ENCODE results near the gene MORN1. TPM values are rescaled to one million over a fixed set of nuclear protein-coding genes. Genes with fewer than 3 reads are reported as not detected.
A peak's percentile ranks its signal among the peaks of the same experiment; 100 is the strongest.
"Not testable (repeated sequence)": the region's sequence is repeated elsewhere in the genome, so short reads cannot be mapped to it uniquely, and the experiment has no call there.

The MORN1 gene
- polyA plus RNA-seq (2011; rRNA removed) (3.7 and 4.3 TPM in 2 replicates), polyA minus RNA-seq (2011; rRNA and poly(A)+ RNA removed) (5.5 and 10.5 TPM in 2 replicates)

DNA sequence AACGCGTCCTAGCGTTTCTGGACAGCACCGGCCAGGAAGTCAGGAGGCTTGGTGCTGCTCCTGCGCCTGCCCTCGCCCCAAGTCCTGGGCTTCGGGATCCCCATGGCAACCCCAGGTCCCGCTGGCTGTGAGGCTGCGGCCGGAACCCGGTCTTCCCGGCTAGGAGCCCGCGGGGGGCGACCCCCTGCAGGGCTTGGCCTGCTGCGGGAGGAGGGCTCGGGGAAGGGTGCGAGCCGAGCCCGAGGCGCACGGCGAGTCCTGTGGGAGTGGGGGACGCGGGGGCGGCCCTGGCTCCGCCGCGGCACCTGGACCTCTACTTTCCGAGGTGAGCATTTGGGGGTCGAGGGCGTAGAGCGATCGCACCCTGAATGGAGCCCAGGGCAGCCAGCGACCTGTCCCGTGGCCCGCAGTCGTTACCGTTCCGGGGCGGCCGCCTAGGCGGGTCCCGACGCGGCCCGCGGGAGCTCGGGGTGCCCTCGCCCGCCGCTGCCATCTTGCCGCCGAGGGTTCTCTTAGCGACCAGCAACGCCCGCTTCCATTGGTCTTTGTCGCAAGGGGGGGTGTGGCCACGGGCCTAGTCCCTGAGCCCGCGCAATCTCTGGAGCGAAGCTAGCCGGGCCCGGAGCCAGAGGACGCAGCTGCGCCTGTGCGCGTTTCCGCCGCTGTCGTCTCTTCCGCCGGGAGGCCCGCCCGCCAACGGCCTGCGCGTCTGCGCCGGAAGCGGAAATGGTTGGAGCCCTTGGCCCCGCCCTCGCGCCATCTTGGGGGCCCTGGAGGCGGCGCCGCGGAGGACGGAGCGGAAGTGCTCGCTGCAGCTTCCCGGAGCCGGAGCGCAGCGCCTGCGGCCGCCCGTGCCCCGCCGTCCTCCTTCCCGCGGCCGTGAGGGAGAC is at the start of gene MORN1, which contains the start of gene RER1:
MORN1 (minus strand) TSS at position 514 of the 890 bp plus-strand sequence; CDS start at position 493, 21 bp downstream.
RER1 (plus strand) TSS at position 801 of the 890 bp plus-strand sequence. CDS start 3,950 bp downstream, outside the sequence.
- ChIA-PET POLR2A (interaction anchor here (0.9 kb wide), 2 partner anchors 163 to 196 kb away, joined by 3 to 4 read pairs; partner anchors contain the start of genes FAAP20 and SKI), CTCF (interaction anchor here (0.5 to 3.3 kb wide), 6 partner anchors 10 to 671 kb away, joined by 3 to 28 read pairs (median 4); partner anchors contain the start of gene FAAP20)
- Histone ChIP-seq H3K4me3 (ENCODE audit: low read depth, low read length) (peak within 1 kb of the TSS; percentile 85), H3K27me3 (ENCODE audit: control insufficient read depth, insufficient read depth, low read length) (no peaks in the 10 kb centered on the region), H3K36me3 (ENCODE audit: control insufficient read depth, insufficient read depth, low read length) (peaks cover 16% of the 10 kb centered on the region)
- TF ChIP-seq, protein P1, sequence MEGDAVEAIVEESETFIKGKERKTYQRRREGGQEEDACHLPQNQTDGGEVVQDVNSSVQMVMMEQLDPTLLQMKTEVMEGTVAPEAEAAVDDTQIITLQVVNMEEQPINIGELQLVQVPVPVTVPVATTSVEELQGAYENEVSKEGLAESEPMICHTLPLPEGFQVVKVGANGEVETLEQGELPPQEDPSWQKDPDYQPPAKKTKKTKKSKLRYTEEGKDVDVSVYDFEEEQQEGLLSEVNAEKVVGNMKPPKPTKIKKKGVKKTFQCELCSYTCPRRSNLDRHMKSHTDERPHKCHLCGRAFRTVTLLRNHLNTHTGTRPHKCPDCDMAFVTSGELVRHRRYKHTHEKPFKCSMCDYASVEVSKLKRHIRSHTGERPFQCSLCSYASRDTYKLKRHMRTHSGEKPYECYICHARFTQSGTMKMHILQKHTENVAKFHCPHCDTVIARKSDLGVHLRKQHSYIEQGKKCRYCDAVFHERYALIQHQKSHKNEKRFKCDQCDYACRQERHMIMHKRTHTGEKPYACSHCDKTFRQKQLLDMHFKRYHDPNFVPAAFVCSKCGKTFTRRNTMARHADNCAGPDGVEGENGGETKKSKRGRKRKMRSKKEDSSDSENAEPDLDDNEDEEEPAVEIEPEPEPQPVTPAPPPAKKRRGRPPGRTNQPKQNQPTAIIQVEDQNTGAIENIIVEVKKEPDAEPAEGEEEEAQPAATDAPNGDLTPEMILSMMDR (IDR thresholded peaks at IDR 0.05; ENCODE audit: insufficient read depth, low read depth, low read length) = no peak
- peak; percentile 90 for DNase-seq (ENCODE audit: low read depth)

DNA sequence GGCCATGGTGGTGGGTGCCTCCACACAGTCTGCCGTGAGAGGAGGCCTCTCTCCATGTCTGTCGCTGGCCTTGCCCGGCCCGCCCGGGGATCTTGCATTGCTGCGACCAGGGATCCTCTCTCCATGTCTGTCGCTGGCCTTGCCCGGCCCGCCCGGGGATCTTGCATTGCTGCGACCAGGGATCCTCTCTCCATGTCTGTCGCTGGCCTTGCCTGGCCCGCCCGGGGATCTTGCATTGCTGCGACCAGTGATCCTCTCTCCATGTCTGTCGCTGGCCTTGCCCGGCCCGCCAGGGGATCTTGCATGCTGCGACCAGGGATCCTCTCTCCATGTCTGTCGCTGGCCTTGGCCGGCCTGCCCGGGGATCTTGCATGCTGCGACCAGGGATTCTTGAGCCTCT is 49.0 kb upstream of the MORN1 start:
- CTCF ChIA-PET; H3K4me3 ChIP-seq (ENCODE audit: low read depth, low read length); H3K36me3 ChIP-seq (ENCODE audit: control insufficient read depth, insufficient read depth, low read length); DNase-seq (ENCODE audit: low read depth): not testable (repeated sequence)
- H3K27me3 ChIP-seq (ENCODE audit: control insufficient read depth, insufficient read depth, low read length) = peaks cover 16% of the 10 kb centered on the region
- POLR2A ChIA-PET = interaction anchor here (0.5 kb wide), 1 partner anchor 16 kb away, joined by 3 read pairs; no protein-coding TSS in a partner anchor

DNA sequence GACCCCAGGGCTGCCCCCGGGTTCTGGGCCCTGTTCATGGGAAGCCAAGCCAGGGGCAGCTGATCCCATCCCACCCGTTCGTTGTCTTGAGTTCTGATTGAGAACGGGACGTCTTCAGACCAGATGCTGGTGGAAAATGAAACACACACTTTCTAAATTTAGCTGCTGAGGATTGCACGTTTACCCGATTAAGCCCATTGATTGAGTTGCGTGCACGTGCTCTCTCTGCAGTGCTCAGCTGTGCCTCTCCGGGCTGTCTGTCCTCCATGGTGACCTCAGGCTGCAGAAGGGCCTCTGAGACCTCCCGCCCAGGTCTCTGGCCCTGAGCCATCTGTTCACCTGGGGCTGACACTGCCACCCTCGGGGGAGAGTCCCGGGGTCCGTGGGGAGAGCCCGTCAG is 48.0 kb upstream of the MORN1 start:
- Histone ChIP-seq H3K27me3 (ENCODE audit: control insufficient read depth, insufficient read depth, low read length) (peaks cover 13% of the 10 kb centered on the region), H3K36me3 (ENCODE audit: control insufficient read depth, insufficient read depth, low read length) (no peaks in the 10 kb centered on the region), H3K4me3 (ENCODE audit: low read depth, low read length) (no peak overlapping the region)
- ChIA-PET CTCF (no interaction called here), POLR2A (no interaction called here)
- TF ChIP-seq, protein P1 (IDR thresholded peaks at IDR 0.05; ENCODE audit: insufficient read depth, low read depth, low read length) = no peak
- no peak for DNase-seq (ENCODE audit: low read depth)

DNA sequence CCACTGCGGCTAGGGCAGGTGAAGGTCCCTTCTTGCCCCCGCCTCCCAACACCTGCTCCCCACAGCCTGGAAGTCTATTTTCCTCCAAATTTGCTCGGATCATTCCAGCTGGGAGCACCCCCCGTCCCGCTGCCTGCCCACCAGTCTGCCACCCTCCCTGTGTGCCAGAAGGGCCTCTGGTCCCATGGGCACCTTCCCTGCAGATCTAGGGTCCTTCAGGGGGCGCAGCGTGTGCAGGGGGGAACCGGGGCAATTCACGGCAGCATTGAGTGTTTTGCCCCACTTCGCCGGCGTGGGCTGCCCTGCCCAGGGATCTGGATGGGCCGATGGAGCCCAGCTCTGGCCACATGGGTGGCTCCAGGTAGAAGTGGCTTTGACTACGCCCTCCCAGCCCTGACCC is 47.3 kb upstream of the MORN1 start:
- POLR2A ChIA-PET = no interaction called here
- DNase-seq (ENCODE audit: low read depth) = no peak
- Histone ChIP-seq H3K4me3 (ENCODE audit: low read depth, low read length) (no peak overlapping the region), H3K27me3 (ENCODE audit: control insufficient read depth, insufficient read depth, low read length) (peaks cover 11% of the 10 kb centered on the region), H3K36me3 (ENCODE audit: control insufficient read depth, insufficient read depth, low read length) (no peaks in the 10 kb centered on the region)
- TF ChIP-seq, protein P1 (IDR thresholded peaks at IDR 0.05; ENCODE audit: insufficient read depth, low read depth, low read length) = no peak
- CTCF ChIA-PET = no interaction called here

DNA sequence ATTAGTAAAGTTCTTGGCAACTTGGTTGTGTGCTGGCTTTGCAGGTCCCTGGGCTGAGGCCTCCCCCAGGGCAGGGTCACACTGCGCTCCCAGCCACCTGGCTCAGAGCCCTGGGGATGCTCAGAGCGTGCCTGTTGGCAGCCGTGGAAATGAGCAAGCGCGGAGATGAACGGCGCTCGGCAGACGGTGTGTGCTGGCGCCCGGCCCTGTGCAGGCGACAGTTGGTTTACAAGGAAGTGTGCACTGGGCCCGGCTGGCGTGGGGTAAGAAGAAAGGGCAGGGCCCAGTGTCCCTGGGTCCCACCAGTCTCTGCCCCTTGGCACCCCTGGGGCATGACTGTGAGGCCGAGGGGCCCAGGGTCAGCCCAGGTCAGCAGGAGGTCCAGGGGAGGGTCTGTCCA is 46.7 kb upstream of the MORN1 start:
- POLR2A ChIA-PET = no interaction called here
- CTCF ChIA-PET = no interaction called here
- DNase-seq (ENCODE audit: low read depth) = no peak
- TF ChIP-seq, protein P1 (IDR thresholded peaks at IDR 0.05; ENCODE audit: insufficient read depth, low read depth, low read length) = no peak
- Histone ChIP-seq H3K4me3 (ENCODE audit: low read depth, low read length) (no peak overlapping the region), H3K36me3 (ENCODE audit: control insufficient read depth, insufficient read depth, low read length) (no peaks in the 10 kb centered on the region), H3K27me3 (ENCODE audit: control insufficient read depth, insufficient read depth, low read length) (peaks cover 14% of the 10 kb centered on the region)
